GM19193 (cell line): ENCODE results near the gene STEAP1.

Experiments
- POLR2A ChIP-seq: IDR thresholded peaks from 4 replicates; pipeline ENCODE4 v1.6.1; 2011; ENCODE audit not compliant: insufficient read depth, insufficient read length; ENCODE audit errors: extremely low read depth

Gene STEAP1

GRCh38 chr7:90153943-90154771 is at the start of gene STEAP1:
Gene STEAP1 (plus strand): TSS chr7:90154469. CDS start chr7:90159789, 5,320 bp downstream.
- peak; percentile 51 for TF ChIP-seq POLR2A

DNA sequence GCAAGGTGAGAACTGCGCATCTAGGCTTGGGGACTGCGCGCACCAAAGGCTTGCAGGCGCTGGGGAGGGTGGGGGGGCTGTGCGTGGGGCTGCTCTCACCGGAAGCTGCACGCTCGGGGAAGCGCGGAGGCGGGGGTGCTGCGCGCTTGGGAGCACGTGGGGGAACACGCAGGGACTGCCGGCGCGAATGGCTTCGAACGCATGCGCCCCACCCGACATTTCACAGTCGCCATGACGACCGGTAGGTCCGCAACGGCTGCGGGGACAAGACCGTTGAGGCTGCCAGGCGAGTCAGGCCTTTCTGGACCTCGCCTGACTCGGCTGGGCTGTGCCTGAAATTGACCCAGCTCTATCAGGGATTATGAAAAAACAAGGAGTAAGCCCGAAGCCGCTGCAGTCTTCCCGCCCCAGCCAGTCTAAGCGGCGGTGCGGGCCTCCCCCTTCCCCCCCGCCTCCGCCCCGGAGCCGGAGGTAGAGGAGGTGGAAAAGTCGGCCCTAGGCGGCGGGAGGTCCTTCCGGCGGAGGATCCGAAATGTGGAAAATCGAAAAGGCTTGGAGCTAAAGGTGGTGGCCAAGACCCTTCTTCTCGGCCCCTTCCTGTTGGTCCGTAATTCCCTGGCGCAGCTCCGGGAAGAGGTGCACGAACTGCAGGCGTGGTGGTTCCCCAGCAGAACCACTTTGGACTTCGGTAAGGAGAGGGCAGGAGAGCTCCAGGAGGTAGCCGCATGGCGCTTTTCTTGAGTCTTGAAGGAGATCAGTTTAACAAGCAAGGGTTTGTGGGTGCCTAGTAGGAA is 34.9 kb upstream of the STEAP1 start:
- TF ChIP-seq POLR2A, result no peak

- no peak for TF ChIP-seq POLR2A
Observed at GRCh38 chr7:90155206-90155605, 937 bp downstream of the STEAP1 start.

- TF ChIP-seq POLR2A, result no peak
Observed at GRCh38 chr7:90163534-90163933, 9.3 kb downstream of the STEAP1 start.

DNA sequence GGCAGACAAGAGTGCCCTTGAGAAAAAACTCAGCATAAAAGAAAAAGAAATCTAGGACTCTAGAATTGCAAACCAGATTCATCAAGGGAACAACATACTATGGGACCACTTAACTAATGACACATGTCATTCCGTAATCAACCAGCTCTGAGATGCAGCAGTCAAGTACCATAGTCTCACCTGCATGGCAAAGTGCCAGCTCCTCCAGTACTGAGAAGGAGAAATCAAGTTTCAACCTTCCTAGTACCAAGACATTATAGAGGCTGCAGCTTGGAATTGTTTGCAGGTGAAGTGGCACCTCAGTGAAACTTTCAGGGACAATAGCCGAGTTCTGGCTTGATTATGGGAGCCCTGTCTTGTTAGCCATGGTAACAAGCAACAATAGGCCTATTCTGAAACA is 11.5 kb downstream of the STEAP1 start:
- TF ChIP-seq POLR2A, result no peak

DNA sequence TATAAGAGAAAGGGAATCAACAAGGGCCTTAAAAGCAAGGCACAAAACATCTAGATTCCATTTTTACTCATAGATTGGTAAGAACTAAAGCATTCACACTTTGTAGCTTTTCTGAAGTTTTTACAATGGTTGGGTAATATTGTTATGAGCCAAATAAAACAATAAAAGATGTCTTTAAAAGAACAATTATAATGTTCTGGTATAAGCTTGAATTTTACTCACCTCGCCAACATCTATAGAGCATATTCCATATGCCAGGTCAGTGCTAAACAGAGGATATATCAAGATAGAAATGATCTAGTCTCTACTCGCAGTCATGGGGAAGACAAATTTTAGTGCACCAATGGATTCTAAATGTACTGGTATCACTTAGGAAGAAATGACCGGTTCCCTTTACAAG is 11.9 kb downstream of the STEAP1 start:
- TF ChIP-seq POLR2A, result no peak

DNA sequence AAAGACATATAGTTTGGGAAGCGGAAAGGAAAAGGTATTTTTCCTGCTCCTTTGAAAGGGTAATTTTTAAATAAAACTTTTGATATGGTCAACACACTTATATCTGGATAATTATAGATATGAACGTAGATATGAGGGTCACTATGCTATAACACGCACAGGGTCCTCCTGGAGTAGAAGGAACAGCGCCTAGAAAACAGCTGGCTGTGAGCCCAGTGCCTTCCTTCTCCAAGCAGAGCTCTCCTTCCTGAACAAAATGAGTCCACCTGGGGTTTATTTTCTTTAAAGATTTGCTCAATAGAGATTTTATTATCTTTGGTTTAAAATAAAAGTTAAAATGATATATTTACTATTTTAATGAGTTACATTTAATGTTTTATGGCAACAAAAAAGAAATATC is 13.1 kb downstream of the STEAP1 start:
- no peak for TF ChIP-seq POLR2A

GRCh38 chr7:90169891-90170290 is 15.6 kb downstream of the STEAP1 start:
- no peak for TF ChIP-seq POLR2A

GRCh38 chr7:90172121-90172520 is 17.9 kb downstream of the STEAP1 start:
- TF ChIP-seq POLR2A, result no peak

GRCh38 chr7:90172624-90173023 is 18.4 kb downstream of the STEAP1 start:
- TF ChIP-seq POLR2A, result no peak

- no peak for TF ChIP-seq POLR2A
Observed at GRCh38 chr7:90173127-90173844, 19.0 kb downstream of the STEAP1 start.

GRCh38 chr7:90175667-90176066 is 21.4 kb downstream of the STEAP1 start:
- no peak for TF ChIP-seq POLR2A

GRCh38 chr7:90176195-90176594 is 21.9 kb downstream of the STEAP1 start:
- no peak for TF ChIP-seq POLR2A

DNA sequence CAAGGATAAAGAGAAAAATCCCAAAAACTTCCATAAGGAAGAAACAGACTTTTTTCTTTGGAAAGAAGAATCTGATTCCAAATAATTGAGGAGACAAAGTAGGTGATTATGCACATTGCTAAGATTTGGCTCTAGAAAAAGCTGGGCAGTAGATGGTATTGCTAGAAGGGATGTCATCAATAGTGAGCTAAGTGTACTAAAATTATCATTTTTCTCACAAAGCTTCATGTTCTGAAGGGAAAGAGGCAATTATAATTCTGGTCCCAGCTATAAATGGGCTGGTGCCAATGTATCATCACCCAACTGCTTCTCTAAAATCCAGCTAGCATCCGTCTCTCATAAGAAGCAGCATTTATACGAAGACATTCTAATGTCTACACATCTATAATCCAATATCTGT is 23.9 kb downstream of the STEAP1 start:
- TF ChIP-seq POLR2A, result no peak

DNA sequence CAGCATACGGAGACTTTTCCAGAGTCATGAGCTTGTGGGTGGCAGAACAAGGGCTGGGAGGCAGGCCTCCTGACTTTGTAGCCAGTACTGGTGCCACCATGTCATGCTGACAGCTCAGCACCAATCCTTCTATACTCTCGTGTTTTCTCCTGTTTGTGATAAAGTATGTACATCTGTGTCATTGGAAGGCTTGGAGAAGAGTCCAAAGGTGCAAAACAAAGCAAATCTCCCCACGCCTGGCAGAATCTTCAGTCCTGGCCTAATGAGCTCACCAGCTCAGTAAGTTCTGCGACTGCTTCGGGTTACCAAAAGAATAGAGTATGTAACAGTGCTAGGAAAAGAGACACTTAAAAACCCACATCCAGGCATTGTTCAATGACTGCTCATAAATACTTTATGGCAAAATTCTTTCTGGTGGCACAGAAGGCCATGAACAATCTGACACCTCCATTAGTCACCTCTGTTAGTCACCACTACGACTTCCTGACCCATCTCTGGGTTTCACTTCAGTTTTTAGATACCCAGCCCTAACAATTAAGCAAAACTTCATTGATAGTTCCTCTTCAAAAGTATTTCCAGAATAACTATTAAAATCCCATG is 24.5 kb downstream of the STEAP1 start:
- no peak for TF ChIP-seq POLR2A
